Measurements from ENCODE around the gene DCHS1.

The DCHS1 gene

GRCh38 chr11:6586434-6587359, 68.9 kb downstream of the DCHS1 start:
- DNase-seq = no peak

- DNase-seq = no peak
Observed at GRCh38 chr11:6584528-6584927, 71.1 kb downstream of the DCHS1 start.

GRCh38 chr11:6583584-6583983, 72.0 kb downstream of the DCHS1 start:
- DNase-seq = no peak

- no peak for DNase-seq
Observed at GRCh38 chr11:6579681-6580080, 75.9 kb downstream of the DCHS1 start.

GRCh38 chr11:6578134-6578533, 77.5 kb downstream of the DCHS1 start:
- no peak for DNase-seq

- DNase-seq = no peak
Observed at GRCh38 chr11:6576471-6577373, 78.9 kb downstream of the DCHS1 start.

GRCh38 chr11:6574816-6575715, 80.5 kb downstream of the DCHS1 start:
- DNase-seq = no peak

GRCh38 chr11:6572215-6572614, 83.4 kb downstream of the DCHS1 start:
- no peak for DNase-seq

- DNase-seq = no peak
Observed at GRCh38 chr11:6571434-6572008, 84.1 kb downstream of the DCHS1 start.
